ENCODE data around the gene ANO9.

The ANO9 gene

GRCh38 chr11:449889-450808 is 8.3 kb upstream of the ANO9 start, which contains the start of gene PTDSS2:
Gene PTDSS2, plus strand, starts transcription at chr11:450279. Its CDS starts 177 bp downstream, at chr11:450456.
- H3K27me3 ChIP-seq = peaks cover 0 to 7% of the 10 kb centered on the region in 2 donors
- DNase-seq = peak; percentile 97
- H3K4me1 ChIP-seq = peaks cover 0 to 35% (median 29%) of the 10 kb centered on the region in 4 donors
- peaks cover 0 to 32% (median 12%) of the 10 kb centered on the region in 3 donors for H3K36me3 ChIP-seq
- intact Hi-C loops (cut with DNase I; ENCODE audit: low total_unique reads) = loop anchor here (5.0 kb wide), 2 partner anchors 52 to 243 kb away; partner anchors contain the start of genes BET1L and RIC8A
- TF ChIP-seq, protein P1, sequence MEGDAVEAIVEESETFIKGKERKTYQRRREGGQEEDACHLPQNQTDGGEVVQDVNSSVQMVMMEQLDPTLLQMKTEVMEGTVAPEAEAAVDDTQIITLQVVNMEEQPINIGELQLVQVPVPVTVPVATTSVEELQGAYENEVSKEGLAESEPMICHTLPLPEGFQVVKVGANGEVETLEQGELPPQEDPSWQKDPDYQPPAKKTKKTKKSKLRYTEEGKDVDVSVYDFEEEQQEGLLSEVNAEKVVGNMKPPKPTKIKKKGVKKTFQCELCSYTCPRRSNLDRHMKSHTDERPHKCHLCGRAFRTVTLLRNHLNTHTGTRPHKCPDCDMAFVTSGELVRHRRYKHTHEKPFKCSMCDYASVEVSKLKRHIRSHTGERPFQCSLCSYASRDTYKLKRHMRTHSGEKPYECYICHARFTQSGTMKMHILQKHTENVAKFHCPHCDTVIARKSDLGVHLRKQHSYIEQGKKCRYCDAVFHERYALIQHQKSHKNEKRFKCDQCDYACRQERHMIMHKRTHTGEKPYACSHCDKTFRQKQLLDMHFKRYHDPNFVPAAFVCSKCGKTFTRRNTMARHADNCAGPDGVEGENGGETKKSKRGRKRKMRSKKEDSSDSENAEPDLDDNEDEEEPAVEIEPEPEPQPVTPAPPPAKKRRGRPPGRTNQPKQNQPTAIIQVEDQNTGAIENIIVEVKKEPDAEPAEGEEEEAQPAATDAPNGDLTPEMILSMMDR (IDR thresholded peaks at IDR 0.05) = peak in 1 of 2 experiments; percentile 11
- peak within 1 kb of the TSS; percentile 79 to 91 for H3K4me3 ChIP-seq
- H3K9me3 ChIP-seq = no peaks in the 10 kb centered on the region
- H3K27ac ChIP-seq = peak within 1 kb of the TSS; percentile 83 to 84

- H3K27me3 ChIP-seq = peaks cover 0 to 24% of the 10 kb centered on the region in 2 donors
- intact Hi-C loops (cut with DNase I; ENCODE audit: low total_unique reads) = loop anchor here (5.0 kb wide), 1 partner anchor 241 kb away; the partner anchor contains the start of genes BET1L and RIC8A
- TF ChIP-seq, protein P1 (IDR thresholded peaks at IDR 0.05) = peak; percentile 74 to 75
- H3K27ac ChIP-seq = peak overlapping the region; percentile 84 to 89
- peak; percentile 95 to 96 for DNase-seq
- peaks cover 0 to 14% (median 0%) of the 10 kb centered on the region in 3 donors for H3K36me3 ChIP-seq
- H3K9me3 ChIP-seq = no peaks in the 10 kb centered on the region
- peak overlapping the region; percentile 58 to 64 for H3K4me3 ChIP-seq
- peaks cover 0 to 35% (median 29%) of the 10 kb centered on the region in 4 donors for H3K4me1 ChIP-seq
Measured at GRCh38 chr11:447923-448731, 6.3 kb upstream of the ANO9 start.

- Histone ChIP-seq H3K9me3 (no peaks in the 10 kb centered on the region), H3K27ac (no peak overlapping the region), H3K4me3 (no peak overlapping the region), H3K36me3 (peaks cover 0 to 2% (median 0%) of the 10 kb centered on the region in 3 donors), H3K27me3 (peaks cover 0 to 36% of the 10 kb centered on the region in 2 donors), H3K4me1 (peaks cover 0 to 31% (median 27%) of the 10 kb centered on the region in 4 donors)
- TF ChIP-seq, protein P1 (IDR thresholded peaks at IDR 0.05) = no peak
- DNase-seq = no peak
- intact Hi-C loops (cut with DNase I; ENCODE audit: low total_unique reads) = loop anchor here (5.0 kb wide), 1 partner anchor 240 kb away; the partner anchor contains the start of genes BET1L and RIC8A
Measured at GRCh38 chr11:446891-447290, 5.1 kb upstream of the ANO9 start.

DNA sequence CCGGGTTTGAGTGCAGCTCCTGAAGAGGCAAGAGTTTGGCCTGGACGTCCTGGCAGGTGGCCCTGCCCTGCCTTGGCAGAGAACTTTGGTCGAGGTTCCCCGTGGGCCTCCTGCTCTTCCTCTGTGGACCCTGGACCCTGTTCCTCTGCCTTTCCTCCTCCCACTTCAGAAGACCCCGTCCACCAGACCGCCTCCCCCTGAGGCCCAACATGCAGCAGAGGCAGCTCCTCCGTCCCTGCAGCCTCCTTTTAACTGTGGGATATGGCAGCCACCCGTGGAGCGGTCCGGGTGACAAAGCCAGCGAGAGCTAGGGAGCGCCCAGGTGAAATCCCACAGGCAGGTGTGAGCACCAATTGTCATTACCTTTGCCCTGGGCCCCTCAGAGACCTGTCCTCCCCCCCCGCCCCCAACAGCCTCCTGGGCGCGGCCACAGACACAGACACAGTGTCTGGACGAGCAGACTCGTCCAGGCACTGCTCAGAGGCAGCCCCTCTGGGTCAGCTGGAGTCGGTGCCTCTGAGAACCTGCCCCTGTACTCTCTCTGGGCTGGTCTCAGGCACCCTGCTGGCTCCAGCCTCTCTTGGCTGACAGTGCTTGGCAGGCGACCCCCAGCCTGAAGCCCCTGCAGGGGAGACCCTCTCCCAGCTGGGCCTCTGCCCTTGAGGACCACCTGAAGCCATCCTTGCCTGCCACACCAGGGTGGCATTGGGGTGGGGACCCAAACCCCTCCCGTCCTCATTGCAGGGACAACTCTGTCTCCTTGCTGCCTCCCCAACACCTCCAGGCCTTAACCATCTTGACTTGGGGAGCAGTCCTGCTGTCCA is 4.2 kb upstream of the ANO9 start:
- TF ChIP-seq, protein P1 (IDR thresholded peaks at IDR 0.05) = no peak
- H3K4me3 ChIP-seq = no peak overlapping the region
- intact Hi-C loops (cut with DNase I; ENCODE audit: low total_unique reads) = loop anchor here (5.0 kb wide), 1 partner anchor 239 kb away; the partner anchor contains the start of genes BET1L and RIC8A
- DNase-seq = no peak
- H3K4me1 ChIP-seq = peaks cover 0 to 30% (median 17%) of the 10 kb centered on the region in 4 donors
- H3K36me3 ChIP-seq = no peaks in the 10 kb centered on the region
- no peak overlapping the region for H3K27ac ChIP-seq
- H3K27me3 ChIP-seq = peaks cover 0 to 46% of the 10 kb centered on the region in 2 donors
- no peaks in the 10 kb centered on the region for H3K9me3 ChIP-seq
